Activated naive CD4-positive, alpha-beta T cell treated with anti-CD3 and anti-CD28 coated beads for 36 hours (primary cell): ENCODE results near the gene ZBTB20. TPM values are rescaled to one million over a fixed set of nuclear protein-coding genes. Genes with fewer than 3 reads are reported as not detected.
A peak's percentile ranks its signal among the peaks of the same experiment; 100 is the strongest.

Experiments used
- CTCF ChIA-PET: fragments of 350-600 bp; sonication (Branson Sonifier 250); formaldehyde crosslinking; loops from one replicate; lab custom pipeline; 2021; ENCODE audit warnings: antibody characterized with exemption; lab: Charles Lee
- DNase-seq: peaks from one replicate; pipeline ENCODE4 v3.0.0-alpha.2; 2020
- H3K27ac Mint-ChIP-seq: one replicate; pipeline ENCODE4 v1.8.0; 2021; ENCODE audit warnings: mild to moderate bottlenecking, mixed read lengths
- H3K27me3 Mint-ChIP-seq: one replicate; pipeline ENCODE4 v1.8.0; 2021; ENCODE audit warnings: low read depth, mixed read lengths
- H3K36me3 Mint-ChIP-seq: one replicate; pipeline ENCODE4 v1.8.0; 2021; ENCODE audit warnings: low read depth, mixed read lengths
- H3K4me1 Mint-ChIP-seq: one replicate; pipeline ENCODE4 v1.8.0; 2021; ENCODE audit warnings: low read depth, mixed read lengths
- H3K4me3 Mint-ChIP-seq: one replicate; pipeline ENCODE4 v1.8.0; 2021; ENCODE audit warnings: mild to moderate bottlenecking, moderate library complexity, mixed read lengths
- H3K9me3 Mint-ChIP-seq: one replicate; pipeline ENCODE4 v1.8.0; 2021; ENCODE audit warnings: mixed read lengths
- intact Hi-C: fragments of 100-400 bp; cut with micrococcal nuclease; formaldehyde crosslinking; loops from one replicate; pipeline ENCODE4 v1.15.1; 2023
- total RNA-seq, 2 experiments: library from RNA; stranded (reverse); gene quantifications; one replicate each; pipeline ENCODE4 v1.2.3, GENCODE V29; 2021

Gene ZBTB20
- total RNA-seq, 2 experiments from 2014 or later, result 4.5 to 4.7 TPM

GRCh38 chr3:114595522-114596028 is 551.5 kb downstream of the ZBTB20 start:
- Mint-ChIP-seq H3K4me3 (no peak overlapping the region), H3K9me3 (no peaks in the 10 kb centered on the region), H3K4me1 (peaks cover 5% of the 10 kb centered on the region), H3K27ac (no peak overlapping the region), H3K36me3 (no peaks in the 10 kb centered on the region), H3K27me3 (no peaks in the 10 kb centered on the region)
- CTCF ChIA-PET, result no interaction called here
- DNase-seq, result no peak
- intact Hi-C loops, result no loop called here

DNA sequence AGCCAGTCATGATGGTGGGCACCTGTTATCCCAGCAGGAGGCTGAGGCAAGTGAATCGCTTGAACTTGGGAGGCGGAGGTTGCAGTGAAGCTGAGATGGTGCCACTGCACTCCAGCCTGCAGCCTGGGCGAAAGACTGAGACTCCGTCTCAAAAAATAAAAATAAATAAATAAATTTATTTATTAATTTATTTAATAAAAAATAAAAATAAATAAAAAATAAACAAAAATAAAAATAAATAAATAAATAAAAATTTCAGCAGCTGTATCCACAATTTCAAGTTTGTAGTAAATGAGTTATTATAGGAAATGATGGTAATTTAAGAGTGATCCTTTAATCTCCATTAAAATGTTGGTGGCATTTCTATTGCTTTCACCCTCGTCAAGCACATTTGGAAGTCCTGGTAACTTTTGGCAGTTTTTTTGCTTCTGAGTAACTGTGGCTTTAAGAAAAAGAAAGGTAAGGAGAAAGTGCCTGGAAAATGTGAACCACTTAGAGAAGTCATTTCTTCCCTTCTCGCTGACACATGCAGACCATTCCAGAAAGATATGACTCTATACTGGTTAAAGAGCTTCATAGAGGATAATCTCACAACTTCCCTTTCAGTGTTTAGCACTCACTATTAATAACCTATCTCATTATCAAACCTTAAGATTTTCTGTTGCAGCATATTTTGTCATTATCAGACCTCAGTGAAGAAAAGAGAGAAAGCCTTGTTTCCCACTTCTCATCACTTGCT is 556.6 kb downstream of the ZBTB20 start:
- Mint-ChIP-seq H3K9me3 (no peaks in the 10 kb centered on the region), H3K36me3 (peaks cover 6% of the 10 kb centered on the region), H3K4me3 (no peak overlapping the region), H3K4me1 (peaks cover 12% of the 10 kb centered on the region), H3K27me3 (no peaks in the 10 kb centered on the region), H3K27ac (no peak overlapping the region)
- intact Hi-C loops, result loop anchor here (2.0 kb wide), 1 partner anchor 42 kb away; no protein-coding TSS in a partner anchor
- CTCF ChIA-PET, result interaction anchor here (0.9 kb wide), 1 partner anchor 181 kb away, joined by 3 read pairs; no protein-coding TSS in a partner anchor
- no peak for DNase-seq

- H3K27me3 Mint-ChIP-seq, result no peaks in the 10 kb centered on the region
- peaks cover 6% of the 10 kb centered on the region for H3K36me3 Mint-ChIP-seq
- H3K4me3 Mint-ChIP-seq, result no peak overlapping the region
- peaks cover 14% of the 10 kb centered on the region for H3K4me1 Mint-ChIP-seq
- H3K27ac Mint-ChIP-seq, result no peak overlapping the region
- intact Hi-C loops, result no loop called here
- no peak for DNase-seq
- CTCF ChIA-PET, result interaction anchor here (1.1 kb wide), 1 partner anchor 60 kb away, joined by 6 read pairs; no protein-coding TSS in a partner anchor
- no peaks in the 10 kb centered on the region for H3K9me3 Mint-ChIP-seq
Measured at GRCh38 chr3:114587986-114588385, 559.1 kb downstream of the ZBTB20 start.

DNA sequence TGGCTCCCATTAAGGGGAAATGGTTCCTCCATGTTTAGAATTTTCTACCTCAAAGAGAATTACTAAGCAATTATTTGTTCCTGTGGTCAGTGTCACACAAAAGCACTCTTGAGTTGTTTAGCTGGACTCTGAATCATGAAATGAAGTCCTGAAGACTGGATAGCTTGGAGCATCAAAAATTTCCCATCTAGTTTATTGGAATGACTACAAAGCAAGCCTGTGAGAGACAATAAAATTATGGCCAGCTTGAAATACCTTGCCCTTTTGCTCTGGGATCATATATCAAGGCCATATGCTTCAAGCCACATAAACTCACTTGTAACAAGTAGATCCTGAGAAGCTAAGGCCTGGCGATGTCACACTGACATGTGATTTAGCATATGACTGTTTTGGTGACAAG is 561.0 kb downstream of the ZBTB20 start:
- intact Hi-C loops, result no loop called here
- Mint-ChIP-seq H3K36me3 (peaks cover 6% of the 10 kb centered on the region), H3K9me3 (no peaks in the 10 kb centered on the region), H3K27me3 (no peaks in the 10 kb centered on the region), H3K4me1 (peaks cover 18% of the 10 kb centered on the region), H3K4me3 (no peak overlapping the region), H3K27ac (no peak overlapping the region)
- DNase-seq, result no peak
- CTCF ChIA-PET, result no interaction called here

- H3K4me1 Mint-ChIP-seq, result peaks cover 14% of the 10 kb centered on the region
- H3K9me3 Mint-ChIP-seq, result no peaks in the 10 kb centered on the region
- CTCF ChIA-PET, result no interaction called here
- H3K27me3 Mint-ChIP-seq, result no peaks in the 10 kb centered on the region
- H3K4me3 Mint-ChIP-seq, result no peak overlapping the region
- no peak overlapping the region for H3K27ac Mint-ChIP-seq
- no peak for DNase-seq
- peaks cover 6% of the 10 kb centered on the region for H3K36me3 Mint-ChIP-seq
- intact Hi-C loops, result no loop called here
Measured at GRCh38 chr3:114585687-114586086, 561.4 kb downstream of the ZBTB20 start.

DNA sequence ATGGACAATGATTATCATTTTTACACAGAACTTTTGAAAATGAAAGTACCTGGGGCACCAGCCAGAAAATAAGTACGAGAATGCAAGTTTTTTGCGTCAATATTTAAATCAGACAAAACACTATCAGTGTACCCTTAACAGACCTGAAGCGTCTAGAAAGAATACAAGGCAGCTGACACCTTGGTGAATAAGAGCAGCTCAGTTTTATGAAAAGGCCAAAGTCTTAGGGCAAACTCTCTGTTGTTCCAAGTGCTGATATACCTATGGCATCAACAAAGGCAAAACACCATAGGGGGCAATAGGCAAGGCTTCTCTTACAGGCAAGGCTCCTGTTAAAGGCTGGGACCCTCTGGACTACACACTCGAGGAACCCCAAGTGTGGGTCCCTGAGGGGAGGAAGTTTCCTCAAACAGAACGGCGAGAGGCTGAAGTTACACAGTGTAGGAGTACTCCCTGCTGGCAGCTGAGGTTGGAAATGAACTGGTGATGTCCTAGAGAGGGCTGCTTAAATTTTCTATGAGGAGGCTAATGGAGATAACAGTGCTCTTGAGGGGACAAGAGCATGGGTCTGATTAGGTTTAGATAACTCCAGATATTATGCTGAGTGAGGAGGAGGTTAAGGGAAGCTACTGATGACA is 562.2 kb downstream of the ZBTB20 start:
- Mint-ChIP-seq H3K9me3 (no peaks in the 10 kb centered on the region), H3K27me3 (no peaks in the 10 kb centered on the region), H3K36me3 (peaks cover 6% of the 10 kb centered on the region), H3K27ac (no peak overlapping the region), H3K4me3 (no peak overlapping the region), H3K4me1 (peaks cover 11% of the 10 kb centered on the region)
- DNase-seq, result no peak
- intact Hi-C loops, result loop anchor here (5.0 kb wide), 1 partner anchor 53 kb away; no protein-coding TSS in a partner anchor
- CTCF ChIA-PET, result no interaction called here

GRCh38 chr3:114582929-114583328 is 564.2 kb downstream of the ZBTB20 start:
- Mint-ChIP-seq H3K4me3 (no peak overlapping the region), H3K36me3 (no peaks in the 10 kb centered on the region), H3K27me3 (no peaks in the 10 kb centered on the region), H3K27ac (no peak overlapping the region), H3K4me1 (peaks cover 6% of the 10 kb centered on the region), H3K9me3 (no peaks in the 10 kb centered on the region)
- peak; percentile 44 for DNase-seq
- intact Hi-C loops, result loop anchor here (5.0 kb wide), 1 partner anchor 51 kb away; no protein-coding TSS in a partner anchor
- CTCF ChIA-PET, result no interaction called here

GRCh38 chr3:114572364-114573062 is 574.6 kb downstream of the ZBTB20 start:
- Mint-ChIP-seq H3K9me3 (no peaks in the 10 kb centered on the region), H3K27me3 (no peaks in the 10 kb centered on the region), H3K27ac (no peak overlapping the region), H3K4me3 (no peak overlapping the region), H3K4me1 (no peaks in the 10 kb centered on the region), H3K36me3 (peaks cover 5% of the 10 kb centered on the region)
- CTCF ChIA-PET, result no interaction called here
- no peak for DNase-seq
- intact Hi-C loops, result no loop called here

GRCh38 chr3:114571363-114571762 is 575.7 kb downstream of the ZBTB20 start:
- DNase-seq, result no peak
- Mint-ChIP-seq H3K9me3 (no peaks in the 10 kb centered on the region), H3K27me3 (no peaks in the 10 kb centered on the region), H3K4me3 (no peak overlapping the region), H3K4me1 (peaks cover 2% of the 10 kb centered on the region), H3K36me3 (peaks cover 3% of the 10 kb centered on the region), H3K27ac (no peak overlapping the region)
- CTCF ChIA-PET, result no interaction called here
- intact Hi-C loops, result no loop called here

DNA sequence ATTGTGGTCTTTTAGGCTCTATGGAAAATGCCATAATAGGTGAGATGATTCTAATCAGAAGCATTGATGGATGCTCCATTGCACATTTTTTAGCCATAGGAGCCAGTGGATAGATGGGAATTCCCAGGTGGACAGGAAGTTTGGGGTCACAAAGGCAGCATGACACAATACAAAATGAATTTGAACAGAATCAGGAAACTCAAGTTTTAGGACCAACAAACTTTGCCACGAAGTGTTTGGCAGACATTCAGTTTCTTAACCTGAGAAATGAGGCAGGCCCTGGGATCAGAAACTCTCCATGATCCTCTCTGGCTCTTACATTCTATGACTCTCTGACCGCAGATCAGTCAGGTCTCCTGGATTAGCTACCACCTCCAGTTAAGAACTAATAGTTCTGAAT is 577.9 kb downstream of the ZBTB20 start:
- Mint-ChIP-seq H3K9me3 (no peaks in the 10 kb centered on the region), H3K27ac (no peak overlapping the region), H3K27me3 (no peaks in the 10 kb centered on the region), H3K4me3 (no peak overlapping the region), H3K36me3 (peaks cover 9% of the 10 kb centered on the region), H3K4me1 (peaks cover 3% of the 10 kb centered on the region)
- DNase-seq, result no peak
- intact Hi-C loops, result no loop called here
- CTCF ChIA-PET, result no interaction called here

GRCh38 chr3:114567771-114568170 is 579.3 kb downstream of the ZBTB20 start:
- intact Hi-C loops, result no loop called here
- no peak for DNase-seq
- CTCF ChIA-PET, result no interaction called here
- Mint-ChIP-seq H3K9me3 (peaks cover 3% of the 10 kb centered on the region), H3K36me3 (peaks cover 13% of the 10 kb centered on the region), H3K27me3 (no peaks in the 10 kb centered on the region), H3K4me1 (peaks cover 3% of the 10 kb centered on the region), H3K4me3 (no peak overlapping the region), H3K27ac (no peak overlapping the region)

DNA sequence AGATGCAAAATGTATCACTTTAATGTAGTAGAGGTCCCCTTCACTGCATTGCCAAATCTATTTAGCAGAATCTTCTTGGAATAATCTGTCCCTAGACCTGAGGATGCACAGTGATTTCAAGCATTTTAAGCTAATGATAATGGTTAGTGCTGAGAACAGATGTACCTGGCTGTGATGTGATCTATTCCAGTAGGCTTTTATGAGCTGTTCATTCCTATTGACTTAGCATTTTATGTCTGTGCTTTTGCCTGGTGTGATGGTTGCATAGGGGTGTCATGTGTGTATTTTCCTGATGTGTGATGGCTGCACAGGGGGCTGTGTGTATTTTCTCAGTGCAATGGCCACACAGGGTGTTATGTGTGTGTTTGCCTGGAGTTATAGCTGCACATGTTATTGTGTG is 580.3 kb downstream of the ZBTB20 start:
- intact Hi-C loops, result no loop called here
- no peak for DNase-seq
- H3K27ac Mint-ChIP-seq, result no peak overlapping the region
- peaks cover 3% of the 10 kb centered on the region for H3K9me3 Mint-ChIP-seq
- H3K27me3 Mint-ChIP-seq, result no peaks in the 10 kb centered on the region
- H3K4me3 Mint-ChIP-seq, result no peak overlapping the region
- H3K36me3 Mint-ChIP-seq, result peaks cover 13% of the 10 kb centered on the region
- CTCF ChIA-PET, result no interaction called here
- H3K4me1 Mint-ChIP-seq, result peaks cover 3% of the 10 kb centered on the region
